NCI-H446 (cell line): ENCODE results near the gene CD36.

Source experiments
- DNase-seq, 2 experiments: peaks; one replicate each; lab custom pipeline; 2025; lab: John Stamatoyannopoulos, UW

The CD36 gene

DNA sequence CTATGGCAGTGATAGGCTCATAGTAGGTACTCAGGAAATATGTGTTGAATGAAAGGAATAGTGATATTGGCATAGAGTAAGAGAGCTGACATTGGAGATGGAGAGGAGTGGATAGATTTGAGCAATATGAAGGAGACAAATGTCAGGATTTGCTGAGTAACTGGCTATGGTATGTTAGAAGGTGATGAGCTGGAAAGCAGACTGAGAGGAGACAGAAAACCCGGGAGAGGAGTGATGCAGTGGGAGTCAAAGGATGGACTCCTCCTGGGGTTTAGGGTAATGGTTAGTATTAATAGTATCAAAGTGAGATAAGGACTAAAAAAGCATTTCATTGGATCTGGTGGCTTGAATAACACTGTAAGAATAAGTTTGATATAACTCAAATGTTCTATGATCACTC lies 64.8 kb downstream of the CD36 start:
- DNase-seq, result no peak

DNA sequence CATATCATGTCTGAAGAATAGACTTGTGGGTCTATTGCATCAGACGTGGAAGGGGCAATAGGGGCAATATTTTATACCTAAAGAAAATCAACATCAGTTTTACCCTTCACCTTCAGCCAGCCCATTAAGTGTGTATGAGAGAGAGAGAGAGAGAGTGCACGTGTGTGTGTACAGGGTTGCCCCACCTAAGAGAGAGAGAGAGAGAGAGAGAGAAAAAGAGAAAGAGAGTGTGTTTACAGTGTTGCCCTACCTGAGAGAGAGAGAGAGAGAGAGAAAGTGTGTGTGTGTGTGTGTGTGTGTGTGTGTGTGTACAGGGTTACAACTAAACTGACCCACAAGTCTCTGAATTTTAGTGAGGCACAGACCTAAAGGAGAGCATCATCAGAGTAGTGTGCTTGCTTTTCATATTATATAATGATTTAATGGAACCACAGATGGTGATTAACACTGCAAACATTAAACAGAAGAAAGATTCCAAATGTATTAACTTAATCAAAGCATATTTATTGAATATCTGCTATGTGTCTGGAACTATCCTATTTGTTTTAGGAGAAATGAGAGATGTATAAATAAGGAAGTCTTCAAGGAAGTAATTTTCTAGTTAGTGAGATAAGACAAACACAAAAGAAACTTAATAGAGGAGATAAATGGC lies 66.8 kb downstream of the CD36 start:
- no peak for DNase-seq

DNA sequence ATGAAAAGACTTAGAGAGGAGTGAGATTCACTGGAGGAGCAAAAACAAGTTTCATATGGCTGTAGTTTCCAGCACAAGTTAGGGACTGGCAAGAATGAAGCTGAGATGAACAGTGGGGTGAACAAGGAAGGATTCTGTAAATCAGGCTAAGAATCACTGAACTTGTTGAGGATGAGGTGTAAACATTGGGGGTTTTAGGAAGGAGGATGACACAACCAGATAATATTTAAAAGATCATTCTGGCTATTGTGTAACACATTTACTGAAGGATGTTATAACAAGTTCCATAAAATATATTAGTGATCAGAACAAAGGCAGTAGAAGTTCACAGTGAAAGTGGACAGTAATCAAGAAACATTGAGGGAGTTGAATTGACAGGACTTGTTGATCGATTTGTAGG lies 68.9 kb downstream of the CD36 start:
- DNase-seq, result no peak

DNA sequence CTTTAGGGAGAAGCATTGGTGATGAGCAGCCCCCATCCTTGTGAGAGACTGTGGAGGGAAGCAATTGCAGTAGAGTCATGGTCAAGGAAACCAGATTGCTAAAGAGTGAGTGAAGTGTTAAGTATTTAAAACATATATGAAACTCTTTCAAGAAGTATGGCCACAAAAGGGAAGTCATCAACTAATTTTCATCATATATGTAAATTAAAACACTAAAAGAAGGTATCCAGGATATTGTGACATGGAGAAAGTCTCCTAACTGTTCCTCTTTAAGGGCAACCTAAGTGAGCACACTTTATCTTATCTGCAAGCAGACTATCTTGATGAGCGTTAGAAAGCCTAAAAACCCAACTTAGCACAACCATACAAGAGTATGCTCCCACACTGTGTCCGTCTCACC lies 69.7 kb downstream of the CD36 start:
- DNase-seq, result no peak

DNA sequence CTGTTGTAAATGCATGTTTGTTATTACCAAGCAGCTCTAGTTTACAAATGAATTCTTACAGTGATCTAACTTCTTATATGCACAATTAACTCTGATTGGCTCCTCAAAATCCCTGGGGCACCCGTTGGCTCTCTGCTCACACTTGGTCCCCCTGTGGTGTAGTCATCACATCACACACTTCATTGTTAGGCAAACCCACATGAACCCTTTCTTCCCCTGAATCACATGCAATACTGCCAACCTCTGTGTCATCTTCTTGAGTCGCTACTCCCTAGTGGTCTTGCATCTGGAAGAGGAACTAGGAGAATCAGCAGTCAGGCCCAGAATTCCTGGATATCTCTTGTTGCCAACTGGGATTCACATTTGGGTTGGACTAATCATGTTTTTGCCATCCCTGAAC lies 73.1 kb downstream of the CD36 start:
- peak in 1 of 2 experiments; percentile 0 for DNase-seq

DNA sequence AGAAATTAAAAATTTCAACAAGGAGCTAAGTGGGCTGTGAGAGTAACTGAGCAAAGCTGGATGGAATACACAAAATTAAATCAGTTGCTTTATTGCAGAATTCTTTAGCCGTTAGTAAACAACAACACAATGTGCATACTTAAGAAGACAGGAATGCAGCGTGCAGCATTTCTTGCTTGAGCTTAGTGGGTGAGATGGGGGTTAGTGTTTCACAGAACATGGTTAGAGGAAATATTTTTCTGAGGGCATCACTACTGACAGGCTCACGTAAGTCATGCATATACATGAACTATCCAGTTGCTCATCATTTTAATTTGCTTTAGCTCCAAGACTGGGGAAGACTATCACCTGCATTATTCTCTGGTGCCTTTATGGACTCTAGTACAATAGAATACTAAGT lies 80.8 kb downstream of the CD36 start:
- DNase-seq, result no peak

DNA sequence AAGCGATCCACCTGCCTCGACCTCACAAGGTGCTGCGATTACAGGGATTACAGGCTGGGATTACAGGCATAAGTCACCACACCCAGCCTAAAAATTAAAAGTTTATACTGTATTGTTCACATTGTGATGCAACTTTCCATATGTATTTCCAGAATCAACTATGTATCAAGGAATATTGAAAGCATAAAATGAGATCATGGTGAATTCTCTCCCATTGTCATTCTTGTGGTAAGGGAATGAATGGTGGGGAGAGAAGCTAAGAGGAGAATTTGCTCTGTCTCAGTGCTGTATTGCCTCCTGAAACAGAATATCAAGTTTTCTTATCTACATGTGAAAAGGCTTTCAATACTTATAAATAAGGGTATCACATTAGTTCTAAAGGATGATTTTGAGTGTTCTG lies 81.7 kb downstream of the CD36 start:
- DNase-seq, result no peak

DNA sequence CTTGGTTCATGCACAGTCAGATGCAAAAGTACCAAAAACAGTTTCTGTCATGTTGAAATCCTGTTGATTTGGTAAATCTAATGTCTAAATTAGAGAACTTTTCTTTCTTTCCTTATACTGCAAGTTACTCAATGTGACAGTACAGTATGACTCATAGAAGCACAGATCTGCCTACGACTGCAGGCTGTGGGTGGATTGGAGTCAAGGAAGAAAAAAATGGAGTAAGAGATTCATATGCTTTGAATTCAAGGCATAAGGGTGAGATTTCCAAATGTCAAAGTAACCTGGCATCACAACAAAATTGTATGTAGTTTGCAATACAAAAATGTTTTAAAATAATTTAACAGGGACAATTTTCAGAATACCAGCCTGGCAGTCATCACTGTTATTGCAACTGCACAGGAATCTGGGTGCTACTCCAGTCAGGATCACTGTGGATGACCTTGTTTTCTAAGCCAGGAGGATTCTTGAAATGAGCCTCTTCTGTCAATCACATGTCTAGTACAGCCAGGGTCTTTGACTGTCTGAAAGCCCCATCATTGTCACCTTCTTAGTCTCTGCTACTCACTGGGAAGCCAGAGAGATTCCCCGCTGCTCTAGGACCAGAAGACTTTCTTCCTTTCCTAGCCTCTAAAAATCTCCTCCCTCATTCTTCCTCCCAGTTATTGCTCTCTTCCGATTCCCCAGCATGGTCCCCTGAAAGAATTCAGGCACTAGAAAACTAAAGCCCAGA lies 83.6 kb downstream of the CD36 start:
- peak in 1 of 2 experiments; percentile 0 for DNase-seq

DNA sequence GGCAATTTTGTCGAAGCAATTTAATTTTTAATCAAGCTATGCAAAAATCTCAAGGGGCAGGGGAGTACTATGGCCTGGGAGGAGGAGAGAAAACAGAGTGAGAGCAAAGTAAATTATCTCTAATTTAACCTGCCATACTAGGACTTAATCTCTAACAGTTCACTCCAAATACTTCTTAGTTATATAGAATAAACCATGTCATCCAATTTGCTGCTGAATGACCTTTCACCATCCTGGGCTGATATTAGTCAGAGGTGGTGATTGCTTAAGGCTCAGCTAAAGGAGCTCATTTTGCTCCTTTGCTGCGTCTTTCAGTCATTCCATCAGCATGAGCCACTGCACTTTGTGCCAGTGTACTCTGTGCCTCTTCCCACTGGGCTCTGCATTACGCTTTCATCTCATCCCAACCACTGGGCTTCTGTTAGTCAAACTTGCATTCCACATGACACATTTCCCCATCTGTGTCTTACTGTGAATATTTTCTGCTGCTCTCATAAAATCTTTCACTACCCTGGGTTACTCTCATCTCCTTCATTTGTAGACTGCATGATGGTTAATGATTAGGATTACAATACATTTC lies 84.3 kb downstream of the CD36 start:
- peak in 1 of 2 experiments; percentile 35 for DNase-seq

DNA sequence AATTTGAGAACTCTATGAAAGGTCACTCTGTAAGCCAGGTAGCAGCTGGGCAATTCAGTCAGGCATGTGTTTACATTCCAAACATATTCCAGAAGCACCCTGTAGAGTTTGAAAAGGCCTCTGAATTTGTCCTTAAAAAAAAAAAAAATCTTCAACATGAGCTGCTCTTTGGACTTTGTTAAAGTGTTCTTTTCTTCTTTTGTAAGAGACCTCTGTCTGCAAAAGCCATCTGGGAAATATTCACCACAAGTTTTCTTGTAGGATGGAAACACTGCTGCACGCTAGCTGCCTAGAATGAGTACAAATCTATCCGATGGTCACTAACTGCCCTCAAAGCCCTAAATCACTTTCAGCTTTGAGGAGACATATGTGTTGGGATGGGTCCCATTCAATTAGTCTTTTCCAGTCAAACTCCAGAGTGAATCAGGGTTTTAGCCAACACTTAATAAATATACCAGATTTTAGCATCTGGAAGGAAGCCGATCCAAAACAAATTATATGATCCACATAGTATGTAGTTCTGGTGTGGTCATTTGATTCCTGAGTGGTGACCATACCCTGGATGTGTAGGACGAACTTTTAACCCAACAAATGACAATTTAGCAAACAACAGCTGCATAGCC lies 85.9 kb downstream of the CD36 start:
- peak in 1 of 2 experiments; percentile 7 for DNase-seq

DNA sequence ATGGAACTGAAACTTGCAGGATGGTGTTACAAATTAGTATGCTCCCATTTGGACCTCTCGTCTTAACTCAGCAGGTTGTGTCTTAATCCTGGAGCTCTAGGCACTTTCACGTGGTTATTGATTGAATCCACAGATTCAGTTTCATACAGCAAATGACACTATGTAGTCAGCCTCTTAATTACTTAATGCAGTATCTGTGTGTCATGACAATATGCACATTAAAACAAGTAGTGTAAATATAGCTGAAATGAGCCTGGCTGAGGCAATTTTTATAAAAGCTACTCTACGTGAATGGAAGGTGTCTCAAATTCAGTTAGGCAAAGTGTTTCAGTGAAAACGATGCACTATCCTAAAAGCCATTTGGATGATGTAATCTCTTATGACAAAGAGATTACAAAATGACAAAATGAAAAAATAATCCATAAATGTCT lies 86.8 kb downstream of the CD36 start:
- no peak for DNase-seq
